B cell (primary cell): ENCODE results near the gene BCL11A. TPM values are rescaled to one million over a fixed set of nuclear protein-coding genes. Genes with fewer than 3 reads are reported as not detected.
A peak's percentile ranks its signal among the peaks of the same experiment; 100 is the strongest.

ENCODE experiments used
- ATAC-seq: fragments of 200-7000 bp; cut with Tn5 transposase; one replicate; pipeline ENCODE4 v1.10.0; 2021; ENCODE audit warnings: low read depth, mild to moderate bottlenecking, moderate number of reproducible peaks, moderate library complexity
- CTCF ChIA-PET: fragments of 350-600 bp; sonication (Branson Sonifier 250); formaldehyde crosslinking; loops from one replicate; lab custom pipeline; 2021; ENCODE audit warnings: antibody characterized with exemption, inconsistent platforms; lab: Charles Lee
- POLR2A ChIA-PET: fragments of 350-600 bp; sonication (Branson Sonifier 250); formaldehyde crosslinking; loops from one replicate; lab custom pipeline; 2021; ENCODE audit warnings: antibody characterized with exemption; lab: Charles Lee
- DNase-seq: peaks from one replicate; pipeline ENCODE4 v3.0.0; 2013
- H2AFZ ChIP-seq: 2 replicates; pipeline ENCODE4 v1.6.1; 2012; ENCODE audit warnings: mild to moderate bottlenecking, low read depth, low read length; ENCODE audit not compliant: insufficient read depth, poor library complexity, severe bottlenecking
- H3K27ac ChIP-seq, 2 donors: 1 replicate in 1 of 2; 2 replicates in 1 of 2; pipeline ENCODE4 v1.5.1; 2012 to 2013; ENCODE audit warnings: low read length in 2 of 2, mild to moderate bottlenecking in 2 of 2, moderate library complexity in 1 of 2
- H3K27me3 ChIP-seq, 4 experiments: fragments of 200-600 bp in 1 of 4; sonication (generic) in 1 of 4; replicated peaks in 1 of 4; 1 replicate in 2 of 4; 2 replicates in 2 of 4; pipeline versions ENCODE4 v1.6.1 to v1.7.0; 2013 to 2016; ENCODE audit warnings: low read length in 3 of 4, mild to moderate bottlenecking in 2 of 4, mixed read lengths in 1 of 4, moderate library complexity in 1 of 4; ENCODE audit not compliant: insufficient read depth in 4 of 4, control insufficient read depth in 3 of 4; ENCODE audit errors: control extremely low read depth in 1 of 4
- H3K36me3 ChIP-seq, 2 experiments: replicated peaks in 1 of 2; 1 replicate in 1 of 2; 2 replicates in 1 of 2; pipeline versions ENCODE4 v1.6.1 to v1.7.1; 2013; ENCODE audit warnings: low read length in 1 of 2; ENCODE audit not compliant: insufficient read depth in 2 of 2, control insufficient read depth in 1 of 2; ENCODE audit errors: control extremely low read depth in 1 of 2, extremely low read depth in 1 of 2
- H3K4me1 ChIP-seq, 2 donors: fragments of 200-600 bp in 1 of 2; sonication (generic) in 1 of 2; 1 replicate in 1 of 2; 2 replicates in 1 of 2; pipeline versions ENCODE4 v1.5.1 to v1.6.1; 2013 to 2017; ENCODE audit warnings: low read length in 2 of 2; ENCODE audit not compliant: control insufficient read depth in 2 of 2, insufficient read depth in 2 of 2
- H3K4me2 ChIP-seq: replicated peaks from 2 replicates; pipeline ENCODE3; 2012; ENCODE audit warnings: mild to moderate bottlenecking, low read depth, low read length; ENCODE audit not compliant: poor library complexity, severe bottlenecking
- H3K4me3 ChIP-seq, 5 experiments: fragments of 200-600 bp in 1 of 5; sonication (generic) in 1 of 5; 1 replicate in 3 of 5; 2 replicates in 2 of 5; pipeline versions ENCODE4 v1.5.1 to v1.7.0; 2011 to 2016; ENCODE audit warnings: low read length in 4 of 5, mild to moderate bottlenecking in 4 of 5, low read depth in 2 of 5, control low read depth in 1 of 5, moderate library complexity in 1 of 5; ENCODE audit not compliant: insufficient read depth in 1 of 5; ENCODE audit errors: control extremely low read depth in 1 of 5, extremely low read depth in 1 of 5
- H3K79me2 ChIP-seq: fragments of 200-600 bp; sonication (generic); one replicate; pipeline ENCODE4 v1.6.0; 2016; ENCODE audit warnings: low read length; ENCODE audit not compliant: control insufficient read depth, insufficient read depth
- H3K9ac ChIP-seq: fragments of 200-600 bp; sonication (generic); 2 replicates; pipeline ENCODE4 v1.6.1; 2017; ENCODE audit warnings: mild to moderate bottlenecking, low read length, moderate library complexity
- H3K9me3 ChIP-seq, 3 donors: one replicate each; pipeline versions ENCODE4 v1.6.1 to v1.7.1; 2013; ENCODE audit warnings: low read length in 2 of 3; ENCODE audit not compliant: control insufficient read depth in 2 of 3, insufficient read depth in 1 of 3; ENCODE audit errors: control extremely low read depth in 1 of 3
- H4K20me1 ChIP-seq: 2 replicates; pipeline ENCODE4 v1.6.0; 2012; ENCODE audit warnings: mild to moderate bottlenecking, low read length; ENCODE audit not compliant: insufficient read depth, control insufficient read depth, poor library complexity, severe bottlenecking
- H3K27ac Mint-ChIP-seq: one replicate; pipeline ENCODE4 v1.8.0; 2021; ENCODE audit warnings: mixed read lengths
- H3K27me3 Mint-ChIP-seq: one replicate; pipeline ENCODE4 v1.8.0; 2021; ENCODE audit warnings: mixed read lengths
- H3K4me1 Mint-ChIP-seq: one replicate; pipeline ENCODE4 v1.8.0; 2021; ENCODE audit warnings: mixed read lengths
- H3K4me3 Mint-ChIP-seq: one replicate; pipeline ENCODE4 v1.8.0; 2021; ENCODE audit warnings: mixed read lengths
- H3K9me3 Mint-ChIP-seq: one replicate; pipeline ENCODE4 v1.8.0; 2022; ENCODE audit warnings: mixed read lengths; ENCODE audit not compliant: insufficient read depth
- CTCF ChIP-seq: fragments of 200-600 bp; IDR thresholded peaks from one replicate; pipeline ENCODE4 v1.8.0; 2022; ENCODE audit warnings: antibody characterized with exemption, mild to moderate bottlenecking
- EZH2 ChIP-seq: IDR thresholded peaks from 2 replicates; pipeline ENCODE4 v1.6.1; 2012; ENCODE audit warnings: borderline replicate concordance, low read depth, mild to moderate bottlenecking, moderate library complexity, low read length; ENCODE audit not compliant: insufficient read depth, poor library complexity, severe bottlenecking
- WGBS: methylation state at CpG from one replicate; pipeline ENCODE4 v1.1.5; 2013; ENCODE audit warnings: missing lambda C conversion rate; ENCODE audit not compliant: insufficient coverage; 5-methylcytosine and 5-hydroxymethylcytosine counted together
- intact Hi-C: fragments of 100-400 bp; cut with micrococcal nuclease; formaldehyde crosslinking; loops from one replicate; pipeline ENCODE4 v1.10.0; 2022
- polyA plus RNA-seq: library from polyadenylated mRNA; depleted of rRNA; stranded (reverse); fragments of >200 nt; gene quantifications from 2 replicates; pipeline ENCODE4 v1.2.3, GENCODE V29; 2012
- total RNA-seq, 2 donors: library from RNA; stranded (reverse); fragments of 120-200 nt in 1 of 2; gene quantifications; 1 replicate in 1 of 2; 2 replicates in 1 of 2; pipeline versions ENCODE4 v1.2.3 to v1.2.4, GENCODE V29; 2013 to 2022

The BCL11A gene
- total and polyA plus RNA-seq, 2 donors (not counting 1 experiment from before 2014, with no cell fraction given): 81.8 to 383 TPM

- H2AFZ ChIP-seq: peak overlapping the region; percentile 69
- H3K36me3 ChIP-seq: no peaks in the 10 kb centered on the region
- no peaks in the 10 kb centered on the region for H3K27me3 ChIP-seq
- DNase-seq (peak; percentile 65), ATAC-seq (no peak)
- H3K27ac Mint-ChIP-seq: peak overlapping the region; percentile 98
- H3K27ac ChIP-seq: peak overlapping the region; percentile 90 to 91
- intact Hi-C loops: loop anchor here (2.0 to 10.0 kb wide), 3 partner anchors 23 to 555 kb away; partner anchors contain the start of gene REL
- peak overlapping the region; percentile 92 for H3K4me2 ChIP-seq
- peaks cover 28% of the 10 kb centered on the region for H3K4me1 Mint-ChIP-seq
- CTCF ChIA-PET: interaction anchor here (0.7 to 7.2 kb wide), 6 partner anchors 25 to 1795 kb away, joined by 3 to 63 read pairs (median 5); no protein-coding TSS in a partner anchor
- no peaks in the 10 kb centered on the region for H3K9me3 ChIP-seq
- peak overlapping the region; percentile 78 to 98 (median 88) for H3K4me3 ChIP-seq
- H4K20me1 ChIP-seq: peaks cover 2% of the 10 kb centered on the region
- 0% methylated on average over 6 of the region's 12 CpGs for WGBS
- H3K79me2 ChIP-seq: peaks cover 48% of the 10 kb centered on the region
- peaks cover 9 to 18% of the 10 kb centered on the region in 2 donors for H3K4me1 ChIP-seq
- H3K4me3 Mint-ChIP-seq: peak overlapping the region; percentile 97
- POLR2A ChIA-PET: interaction anchor here (0.7 kb wide), 1 partner anchor 117 kb away, joined by 5 read pairs; no protein-coding TSS in a partner anchor
- peak overlapping the region; percentile 90 for H3K9ac ChIP-seq
- no peak for TF ChIP-seq CTCF
- TF ChIP-seq EZH2: no peak
- no peaks in the 10 kb centered on the region for H3K27me3 Mint-ChIP-seq
- H3K9me3 Mint-ChIP-seq: no peaks in the 10 kb centered on the region
Observed at GRCh38 chr2:60557486-60557864, 4.0 kb upstream of the BCL11A start.
